Fibroblast of skin of right biceps (primary cell): ENCODE measurements around the gene UGT1A9.
A peak's percentile ranks its signal among the peaks of the same experiment; 100 is the strongest.
"Not testable (repeated sequence)": the region's sequence is repeated elsewhere in the genome, so short reads cannot be mapped to it uniquely, and the experiment has no call there.

ENCODE experiments used
- DNase-seq: peaks from one replicate; pipeline ENCODE4 v3.0.0-alpha.2; 2013

UGT1A9 gene

DNA sequence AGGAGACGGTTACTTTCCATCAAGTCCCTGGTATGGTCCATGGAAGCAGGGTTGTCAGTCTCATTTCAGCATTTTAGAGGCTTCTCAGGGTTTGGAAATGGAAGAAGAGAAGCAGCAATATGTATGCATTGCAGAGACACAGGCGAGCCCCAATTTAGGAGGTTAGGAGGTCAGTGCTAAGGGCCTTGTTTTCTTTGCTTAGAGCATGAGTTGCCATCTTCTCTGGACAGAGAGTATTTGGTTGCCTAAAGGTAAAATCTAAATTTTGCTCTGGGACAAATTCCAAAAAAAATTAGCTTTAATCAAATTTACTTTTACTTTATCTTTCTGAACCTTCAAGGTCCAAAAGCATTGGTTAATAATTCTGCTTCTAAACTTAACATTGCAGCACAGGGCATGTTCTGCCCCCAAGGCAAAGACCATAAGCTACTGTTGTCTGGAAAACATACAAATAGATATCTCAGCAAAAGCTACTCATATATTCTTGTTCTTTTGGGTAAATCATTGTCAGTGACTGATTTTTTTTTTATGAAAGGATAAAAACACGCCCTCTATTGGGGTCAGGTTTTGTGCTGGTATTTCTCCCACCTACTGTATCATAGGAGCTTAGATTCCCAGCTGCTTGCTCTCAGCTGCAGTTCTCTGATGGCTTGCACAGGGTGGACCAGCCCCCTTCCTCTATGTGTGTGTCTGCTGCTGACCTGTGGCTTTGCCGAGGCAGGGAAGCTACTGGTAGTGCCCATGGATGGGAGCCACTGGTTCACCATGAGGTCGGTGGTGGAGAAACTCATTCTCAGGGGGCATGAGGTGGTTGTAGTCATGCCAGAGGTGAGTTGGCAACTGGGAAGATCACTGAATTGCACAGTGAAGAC, at the start of gene UGT1A9:
TSS of gene UGT1A9 (plus strand) at position 609 of the 872 bp plus-strand sequence. CDS start at position 646, 37 bp downstream.
- DNase-seq = no peak

DNA sequence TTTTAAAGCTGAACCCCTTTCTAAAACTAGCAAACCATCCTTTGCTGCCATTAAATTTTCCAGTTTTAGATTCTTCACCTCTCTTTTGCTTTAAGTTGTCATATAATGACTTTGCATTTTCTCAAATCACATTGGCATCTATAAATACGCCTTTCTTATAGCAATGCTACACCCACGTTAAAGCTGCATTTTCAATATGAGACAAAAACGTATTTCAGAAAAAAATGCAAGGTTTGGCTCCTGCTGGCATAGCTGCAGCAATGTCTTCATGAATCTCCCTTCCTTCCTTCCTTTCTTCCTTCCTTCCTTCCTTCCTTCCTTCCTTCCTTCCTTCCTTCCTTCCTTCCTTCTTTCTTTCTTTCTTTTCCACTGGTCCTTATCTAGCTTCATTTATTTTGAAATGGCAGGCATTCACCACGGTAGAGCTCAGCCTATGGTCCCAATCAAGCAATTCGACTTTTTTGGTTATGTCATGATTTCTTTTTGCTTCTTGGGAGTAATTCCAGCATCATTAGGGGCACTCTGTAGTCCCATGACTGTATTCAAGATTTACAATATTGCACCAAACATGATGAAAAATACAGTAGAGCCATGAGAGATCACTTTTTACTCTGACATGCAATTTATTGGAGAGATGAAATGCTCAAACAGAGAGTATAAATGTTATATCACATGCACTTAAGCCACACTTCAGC, 44.2 kb upstream of the UGT1A9 start:
- DNase-seq = no peak

DNA sequence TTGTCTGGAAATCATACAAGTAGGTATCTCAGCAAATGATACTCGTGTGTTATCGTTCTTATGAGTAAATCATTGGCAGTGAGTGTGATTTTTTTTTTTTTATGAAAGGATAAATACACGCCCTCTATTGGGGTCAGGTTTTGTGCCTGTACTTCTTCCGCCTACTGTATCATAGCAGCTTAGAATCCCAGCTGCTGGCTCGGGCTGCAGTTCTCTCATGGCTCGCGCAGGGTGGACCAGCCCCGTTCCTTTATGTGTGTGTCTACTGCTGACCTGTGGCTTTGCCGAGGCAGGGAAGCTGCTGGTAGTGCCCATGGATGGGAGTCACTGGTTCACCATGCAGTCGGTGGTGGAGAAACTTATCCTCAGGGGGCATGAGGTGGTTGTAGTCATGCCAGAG, 35.4 kb upstream of the UGT1A9 start, which contains the start of gene UGT1A10:
TSS of gene UGT1A10 (plus strand) at position 143 of the 400 bp plus-strand sequence. CDS start at position 218, 75 bp downstream.
- not testable (repeated sequence) for DNase-seq

DNA sequence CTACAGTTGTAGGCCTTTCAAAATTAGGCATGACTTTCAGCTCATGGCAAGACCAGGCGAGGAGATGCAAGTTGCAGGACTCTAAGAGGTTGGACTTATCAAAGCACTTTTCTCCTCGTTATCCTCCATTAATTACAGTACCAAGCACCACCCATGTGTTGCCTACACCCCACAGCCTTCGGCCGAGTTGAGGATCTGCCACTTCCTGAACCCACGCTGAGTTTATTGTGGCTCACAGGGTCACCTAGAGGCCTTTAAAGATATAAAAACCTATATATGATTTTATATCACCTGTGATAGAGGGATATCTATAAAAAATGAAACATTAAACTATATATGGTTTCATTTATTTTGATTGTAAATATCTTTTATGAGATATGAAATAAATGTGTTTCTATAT, 32.9 kb upstream of the UGT1A9 start:
- no peak for DNase-seq

DNA sequence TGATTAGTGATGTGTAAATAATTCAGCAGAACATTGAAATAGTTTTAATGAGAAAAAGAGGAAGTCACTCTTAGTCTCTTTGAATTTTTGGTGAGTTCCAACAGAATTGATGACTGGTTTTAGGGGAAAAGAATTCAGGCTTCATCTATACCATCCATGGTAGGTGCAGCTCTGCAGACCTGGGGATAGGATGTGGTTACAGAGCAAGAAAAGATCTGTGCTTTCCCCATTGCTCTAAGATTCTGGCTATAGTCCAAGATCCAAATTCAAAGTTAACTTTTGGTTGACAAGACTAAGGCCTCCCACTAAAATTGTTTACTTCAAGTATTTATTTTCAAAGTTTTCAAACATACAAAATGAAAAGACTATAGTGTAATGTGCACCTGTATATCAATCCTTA, 31.8 kb upstream of the UGT1A9 start:
- no peak for DNase-seq

DNA sequence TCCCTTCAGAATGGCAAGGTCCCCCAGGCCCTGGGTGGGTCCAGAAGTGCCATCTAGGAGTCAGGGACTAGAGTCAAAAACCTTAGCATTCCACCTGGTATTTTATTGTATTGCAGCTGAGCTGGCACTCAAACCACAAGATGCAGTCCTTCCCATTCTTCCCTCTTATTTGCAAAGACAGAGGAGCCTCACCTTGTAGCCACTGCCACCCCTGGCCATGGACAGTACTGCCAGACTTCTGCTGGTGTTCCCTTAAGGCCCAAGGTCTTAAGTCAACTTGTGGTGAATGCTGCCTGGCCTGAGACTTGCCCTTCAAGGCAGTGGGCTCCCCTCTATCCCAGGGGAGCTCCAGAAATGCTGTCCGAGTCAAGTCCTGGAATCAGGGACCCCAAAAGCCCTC, 28.6 kb upstream of the UGT1A9 start:
- no peak for DNase-seq

DNA sequence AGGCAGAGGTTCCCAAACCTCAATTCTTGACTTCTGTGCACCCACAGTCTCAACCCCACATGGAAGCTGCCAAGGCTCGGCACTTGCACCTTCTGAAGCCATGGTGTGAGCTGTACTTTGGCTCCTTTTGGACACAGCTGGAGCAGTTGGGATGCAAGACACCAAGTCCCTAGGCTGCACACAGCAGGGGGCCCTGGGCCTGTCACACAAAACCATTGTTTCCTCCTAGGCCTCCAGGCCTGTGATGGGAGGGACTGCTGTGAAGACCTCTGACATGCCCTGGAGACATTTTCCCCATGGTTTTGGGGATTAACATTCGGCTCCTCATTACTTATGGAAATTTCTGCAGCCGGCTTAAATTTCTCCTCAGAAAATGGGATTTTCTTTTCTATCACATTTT, 25.7 kb upstream of the UGT1A9 start:
- DNase-seq = not testable (repeated sequence)

DNA sequence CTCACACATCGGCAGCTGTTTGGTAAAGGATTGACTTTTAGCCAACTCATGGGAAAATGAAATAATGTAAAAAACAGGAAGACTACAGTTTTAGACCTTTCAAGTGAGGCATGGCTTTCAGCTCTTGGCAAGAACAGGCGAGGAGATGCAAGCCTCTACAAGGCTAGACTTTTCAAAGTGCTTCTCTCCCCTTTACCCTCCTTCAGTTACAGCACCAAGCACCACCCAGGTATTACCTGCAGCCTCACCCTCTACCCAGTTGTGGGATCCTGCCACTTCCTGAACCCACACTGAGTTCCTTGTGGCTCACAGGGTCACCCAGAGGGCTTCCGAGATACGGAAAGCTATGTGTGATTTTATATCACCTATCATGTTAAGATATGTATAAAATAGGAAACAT, 20.7 kb upstream of the UGT1A9 start:
- DNase-seq = no peak

DNA sequence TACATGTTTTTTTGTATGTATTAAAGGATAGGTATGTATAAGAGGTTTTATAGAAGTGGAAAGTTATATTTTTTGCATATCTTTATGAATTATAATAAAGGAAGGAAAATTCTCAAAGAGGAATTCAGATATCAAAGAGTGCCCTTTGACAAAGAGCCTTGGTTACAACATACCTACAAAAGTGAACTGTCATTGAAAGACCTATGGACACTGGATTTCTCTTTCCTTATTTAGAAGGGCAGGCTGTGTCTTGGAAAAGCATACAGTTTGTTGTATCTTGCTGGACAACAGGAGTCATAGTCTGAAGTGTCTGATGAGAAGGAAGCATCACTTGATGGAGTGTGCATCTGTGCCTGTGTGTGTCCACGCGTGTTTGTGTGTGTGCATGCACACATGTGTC, 20.3 kb upstream of the UGT1A9 start:
- no peak for DNase-seq

DNA sequence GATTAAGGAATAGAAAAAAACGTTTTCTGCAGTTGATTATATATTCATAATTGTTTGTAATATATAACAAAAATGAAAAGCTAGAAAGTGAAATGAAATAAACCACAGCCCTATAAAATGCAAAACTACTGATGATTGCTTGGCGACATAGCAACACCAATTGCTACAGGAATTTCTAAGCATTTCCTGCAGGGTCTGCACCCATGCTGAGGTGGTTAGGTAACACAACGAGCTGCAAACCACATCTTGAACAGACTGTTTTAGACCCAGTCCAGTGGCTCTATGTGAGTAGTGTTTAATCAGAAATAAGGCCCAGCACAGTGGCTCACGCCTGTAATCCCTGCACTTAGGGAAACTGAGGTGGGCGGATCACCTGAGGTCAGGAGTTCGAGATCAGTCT, 17.2 kb upstream of the UGT1A9 start:
- DNase-seq = no peak

DNA sequence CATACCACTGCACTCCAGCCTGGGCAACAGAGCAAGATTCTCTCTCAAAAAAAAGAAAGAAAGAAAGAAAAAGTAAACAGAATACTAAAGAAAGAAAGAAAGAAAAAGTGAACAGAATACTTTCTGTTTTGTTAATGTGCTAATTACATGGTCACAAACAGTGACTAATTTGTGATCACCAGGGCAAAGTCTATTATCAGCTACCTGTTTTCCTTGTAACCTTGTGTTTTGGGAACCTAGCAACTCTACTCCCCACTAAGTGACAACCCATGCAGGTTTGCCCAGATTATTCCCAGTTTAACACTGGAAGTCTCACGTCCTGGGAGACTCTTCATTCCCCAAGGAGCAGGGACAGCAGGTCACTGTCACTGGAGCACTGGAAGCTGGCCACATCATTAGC, 16.7 kb upstream of the UGT1A9 start:
- no peak for DNase-seq

DNA sequence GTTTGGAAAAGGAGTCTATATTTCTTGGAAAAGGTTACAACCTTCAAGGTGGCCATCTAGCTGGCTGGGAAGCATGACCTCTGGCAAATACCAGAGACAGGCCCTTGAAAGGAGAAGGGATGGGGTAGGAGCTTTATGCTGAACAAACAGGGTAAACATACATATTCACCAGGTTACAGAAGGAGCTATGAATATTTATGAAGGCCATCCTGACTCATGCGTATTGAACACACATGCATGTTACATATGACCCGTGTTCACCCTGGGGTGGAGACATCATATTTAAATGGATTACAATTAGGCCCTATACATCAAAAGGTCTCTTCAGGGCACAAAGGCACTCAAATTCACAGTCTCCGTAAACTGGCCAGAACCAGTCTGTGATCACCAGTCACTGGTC, 15.8 kb upstream of the UGT1A9 start:
- not testable (repeated sequence) for DNase-seq

DNA sequence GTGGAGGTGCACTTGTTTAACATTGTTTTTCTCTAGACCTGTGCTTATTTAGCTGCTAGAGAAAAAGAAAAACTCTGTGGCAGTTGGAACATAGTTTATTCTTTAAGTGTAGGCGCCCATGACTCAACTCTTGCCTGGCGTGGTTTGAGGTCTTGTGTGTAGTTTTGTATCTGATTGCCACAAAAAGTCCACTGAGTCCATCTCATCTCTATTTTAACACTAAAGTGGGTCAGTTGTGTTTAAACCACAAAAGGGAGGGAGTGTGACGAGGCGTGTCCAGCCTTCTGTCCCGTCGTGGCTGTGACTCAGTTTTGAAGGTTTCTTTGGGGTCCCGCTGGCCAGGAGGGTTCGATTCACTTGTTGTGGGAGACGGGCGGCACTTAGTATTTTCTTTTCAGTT, 15.3 kb upstream of the UGT1A9 start:
- no peak for DNase-seq

DNA sequence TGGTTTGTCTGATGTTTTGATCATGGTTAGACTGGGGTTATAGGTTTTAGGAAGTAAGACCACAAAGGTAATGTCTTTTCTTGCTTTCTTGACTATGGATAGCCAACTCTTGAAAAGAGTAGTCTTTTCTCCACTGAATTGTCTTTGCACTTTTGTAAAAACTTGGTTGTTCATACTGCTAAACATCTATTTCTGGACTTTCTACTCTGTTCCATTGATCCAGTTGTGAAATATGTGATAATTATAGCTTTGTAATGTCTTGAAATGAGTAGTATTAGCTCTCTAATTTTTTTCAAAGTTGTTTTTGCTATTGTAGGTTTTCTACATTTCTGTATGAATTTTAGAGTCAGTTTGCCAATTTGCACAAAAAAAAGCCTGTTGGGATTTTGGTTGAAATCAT, 13.1 kb upstream of the UGT1A9 start:
- no peak for DNase-seq

DNA sequence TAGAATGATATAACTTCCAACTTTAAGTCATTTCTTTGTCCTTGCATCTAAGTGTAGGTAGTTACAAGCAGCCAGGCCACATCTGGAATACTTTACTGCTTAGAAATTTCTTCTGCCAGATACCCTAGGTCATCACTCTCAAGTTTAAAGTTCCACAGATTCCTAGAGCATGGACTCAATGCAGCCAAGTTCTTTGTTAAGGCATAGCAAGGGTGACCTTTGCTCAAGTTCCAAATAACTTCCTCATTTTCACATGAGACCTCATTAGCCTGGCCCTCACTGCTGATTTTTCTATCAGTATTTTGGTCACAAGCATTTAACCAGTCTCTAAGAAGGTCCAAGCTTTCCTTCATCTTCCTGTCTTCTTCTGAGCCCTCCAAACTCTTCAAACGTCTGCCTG, 7.8 kb upstream of the UGT1A9 start:
- no peak for DNase-seq

DNA sequence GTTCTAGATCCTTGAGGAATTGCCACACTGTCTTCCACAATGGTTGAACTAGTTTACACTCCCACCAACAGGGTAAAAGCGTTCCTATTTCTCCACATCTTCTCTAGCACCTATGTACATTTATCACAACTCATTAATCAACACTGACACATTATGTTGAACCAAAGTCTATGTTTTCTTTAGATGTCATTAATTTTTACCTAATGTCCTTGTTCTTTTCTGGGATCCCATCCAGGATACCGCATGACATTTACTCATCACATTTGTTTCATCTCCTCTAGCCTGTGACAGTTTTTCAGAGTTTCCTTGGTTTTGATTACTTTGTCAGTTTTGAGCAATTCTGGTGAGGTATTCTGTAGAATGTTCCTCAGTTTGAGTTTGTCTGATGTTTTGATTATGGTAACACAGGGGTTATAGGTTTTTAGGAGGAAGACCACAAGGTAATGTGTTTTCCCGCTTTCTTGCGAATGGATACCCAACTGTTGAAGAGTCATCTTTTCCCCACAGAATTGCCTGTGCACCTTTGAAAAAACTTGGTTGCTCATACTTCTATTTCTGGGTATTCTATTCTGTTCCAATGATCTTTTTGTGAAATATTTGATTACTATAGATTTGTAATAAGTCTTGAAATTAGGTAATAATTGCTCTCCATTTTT, 3.0 kb upstream of the UGT1A9 start:
- no peak for DNase-seq

DNA sequence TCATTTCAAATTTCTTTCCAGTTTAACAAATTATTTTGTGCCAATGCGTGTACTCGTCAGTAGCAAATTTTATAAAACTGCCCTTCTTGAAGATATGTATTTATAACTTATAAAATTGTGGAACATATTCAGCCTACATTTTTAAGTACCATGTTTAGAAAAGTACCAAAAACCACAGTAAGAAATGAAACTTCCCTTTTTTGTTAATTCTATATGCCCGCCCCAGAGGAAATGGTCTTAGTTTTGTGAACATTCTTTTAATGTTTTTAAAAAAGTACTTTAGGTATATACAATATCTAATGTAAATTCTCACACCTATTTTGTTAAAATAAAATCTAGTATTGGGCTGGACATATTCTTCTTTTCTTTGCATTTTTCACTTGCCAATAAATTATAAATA, 1.2 kb downstream of the UGT1A9 start:
- no peak for DNase-seq

DNA sequence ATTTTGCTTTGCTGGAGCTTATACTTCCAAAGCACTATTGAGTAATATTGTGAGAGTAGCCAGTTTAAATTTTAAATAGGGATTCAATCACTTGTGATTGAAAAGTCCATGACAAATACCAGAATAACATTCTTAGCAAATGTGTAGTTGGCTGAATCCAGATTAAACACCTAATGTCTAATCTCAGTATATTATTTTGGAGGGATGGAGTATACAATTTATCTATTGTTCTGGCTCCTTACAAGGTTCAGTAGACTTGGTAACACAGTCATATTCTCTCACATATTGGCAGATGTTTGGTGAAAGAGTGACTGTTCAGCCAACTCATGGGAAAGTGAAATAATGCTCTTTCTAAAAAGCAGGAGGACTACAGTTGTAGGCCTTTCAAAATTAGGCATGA, 2.2 kb downstream of the UGT1A9 start:
- DNase-seq = no peak

DNA sequence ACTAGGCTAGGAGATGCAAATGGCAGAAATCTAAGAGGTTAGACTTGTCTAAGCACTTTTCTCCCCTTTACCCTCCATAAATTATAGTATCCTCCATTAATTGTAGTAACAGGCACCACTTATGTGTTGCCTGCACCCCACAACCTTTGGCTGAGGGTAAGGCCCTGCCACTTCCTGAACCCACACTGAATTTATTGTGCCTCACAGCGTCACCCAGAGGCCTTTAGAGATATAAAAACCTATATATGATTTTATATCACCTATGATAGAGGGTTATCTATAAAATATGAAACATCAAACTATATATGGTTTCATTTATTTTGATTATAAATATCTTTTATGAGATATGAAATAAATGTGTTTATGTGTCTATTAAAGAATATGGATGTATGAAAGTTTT, 2.6 kb downstream of the UGT1A9 start:
- DNase-seq = no peak

DNA sequence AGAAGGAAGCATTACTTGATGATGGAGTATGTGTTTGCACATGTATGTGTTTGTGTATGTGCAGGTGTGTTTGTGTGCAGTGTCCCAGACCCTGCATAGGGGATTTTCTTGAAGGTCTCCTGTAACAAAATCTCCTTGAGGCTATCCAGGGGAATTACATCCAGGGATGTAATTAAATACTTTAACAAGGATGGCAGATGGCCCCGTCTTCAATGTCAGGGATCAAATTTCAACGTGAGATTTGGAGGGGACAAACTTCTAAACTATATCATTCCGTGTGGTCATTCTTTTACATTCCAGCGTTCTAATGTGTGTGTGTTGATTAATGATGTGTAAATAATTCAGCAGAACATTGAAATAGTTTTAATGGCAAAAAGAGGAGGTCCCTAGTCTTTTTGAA, 3.3 kb downstream of the UGT1A9 start:
- no peak for DNase-seq

DNA sequence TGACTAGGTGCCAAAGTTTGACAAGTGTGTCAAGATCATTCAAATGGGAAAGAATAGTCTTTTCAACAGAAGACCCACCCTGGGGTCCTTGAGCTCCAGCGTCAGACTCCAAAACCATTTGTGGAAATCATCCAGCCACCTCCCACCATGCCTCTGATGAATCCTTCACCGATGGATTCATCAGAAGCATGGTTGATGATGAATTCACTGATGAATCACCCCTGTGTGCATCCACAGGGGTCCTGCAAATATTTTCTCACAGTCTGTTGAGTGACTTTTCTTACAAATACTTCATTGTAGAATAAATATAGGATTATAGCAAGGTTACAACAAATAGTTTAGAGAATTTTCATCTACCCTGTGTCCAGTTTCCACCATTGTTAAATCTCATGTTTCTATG, 4.3 kb downstream of the UGT1A9 start:
- DNase-seq = peak; percentile 9

DNA sequence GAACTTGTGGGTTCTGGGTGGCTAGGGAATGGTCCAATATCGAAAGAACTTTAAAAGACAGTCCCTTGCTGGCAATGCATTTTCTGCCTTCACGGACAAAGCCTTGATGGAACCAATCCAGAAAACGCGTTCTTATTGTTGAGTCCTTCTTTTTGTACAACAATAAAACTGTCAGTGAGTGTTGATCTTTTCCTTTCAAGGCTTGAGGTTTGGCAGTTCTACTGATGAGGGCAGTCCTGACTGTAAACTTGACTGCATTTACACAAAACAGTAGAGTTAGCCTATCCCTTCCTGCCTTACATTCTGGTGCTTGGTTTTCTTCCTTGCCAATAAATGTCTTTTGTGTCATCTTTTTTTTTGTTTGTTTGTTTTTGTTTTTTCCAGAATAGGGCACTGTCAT, 7.5 kb downstream of the UGT1A9 start:
- no peak for DNase-seq

DNA sequence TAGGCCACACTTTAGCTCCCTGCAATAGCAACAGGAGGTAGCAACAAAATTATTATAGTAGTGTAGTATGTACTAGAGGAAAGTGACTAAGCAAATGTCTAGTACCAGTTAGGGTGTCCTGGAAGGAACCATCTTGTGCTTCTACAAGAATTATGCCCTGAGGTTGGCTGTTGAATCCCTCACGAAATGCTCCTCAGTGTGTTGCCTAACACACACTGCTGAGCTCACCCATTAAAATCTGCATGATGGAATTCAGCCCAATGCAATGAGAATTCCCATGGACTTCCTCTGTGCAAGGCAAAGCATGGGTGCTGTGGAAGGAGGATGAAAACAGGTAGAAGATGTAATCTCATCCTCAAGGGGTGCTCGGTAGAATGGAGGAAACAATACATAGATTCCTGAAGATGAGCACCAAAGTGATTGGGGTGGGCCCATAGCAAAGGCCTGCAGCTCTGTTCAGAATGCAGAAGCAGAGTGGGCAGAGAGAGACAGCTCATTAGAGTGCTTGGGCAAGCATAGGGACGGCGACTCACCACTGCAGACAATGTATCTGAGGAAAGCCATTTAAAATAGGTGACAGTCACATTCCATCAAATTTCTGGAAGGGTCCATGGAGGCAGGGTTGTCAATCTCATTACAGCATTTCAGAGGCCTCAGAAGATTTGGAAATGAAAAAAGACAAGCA, 8.8 kb downstream of the UGT1A9 start:
- no peak for DNase-seq
